HepG2 (cell line): Measurements from ENCODE around the gene TOMM22. TPM values are rescaled to one million over a fixed set of nuclear protein-coding genes. Genes with fewer than 3 reads are reported as not detected.

Experiments used
- CEBPG ChIP-seq: IDR thresholded peaks from 2 replicates; pipeline ENCODE4 v1.6.1; 2016
- EP300 ChIP-seq, 3 experiments: sonication (generic) in 1 of 3; formaldehyde crosslinking in 1 of 3; IDR thresholded peaks; 2 replicates each; pipeline versions ENCODE4 v1.5.1 to v1.6.1; 2011 to 2020; ENCODE audit warnings: low read depth in 2 of 3, low read length in 2 of 3, borderline replicate concordance in 1 of 3, improper control_type of control experiment in 1 of 3, mild to moderate bottlenecking in 1 of 3, missing genetic modification reagents in 1 of 3, moderate library complexity in 1 of 3
- FOXO1 ChIP-seq: sonication (generic); formaldehyde crosslinking; IDR thresholded peaks from 2 replicates; pipeline ENCODE4 v1.4.0; 2020; ENCODE audit warnings: missing genetic modification reagents
- HMGXB3 ChIP-seq: sonication (generic); formaldehyde crosslinking; IDR thresholded peaks from 2 replicates; pipeline ENCODE4 v1.4.0; 2020; ENCODE audit warnings: missing genetic modification reagents, borderline replicate concordance
- HNF4G ChIP-seq, 2 experiments: sonication (generic) in 1 of 2; formaldehyde crosslinking in 1 of 2; IDR thresholded peaks; 2 replicates each; pipeline versions ENCODE4 v1.4.0 to v1.6.1; 2011 to 2020; ENCODE audit warnings: borderline replicate concordance in 2 of 2, low read depth in 2 of 2, mild to moderate bottlenecking in 2 of 2, low read length in 1 of 2, missing genetic modification reagents in 1 of 2, moderate library complexity in 1 of 2
- HOXA3 ChIP-seq: sonication (generic); formaldehyde crosslinking; IDR thresholded peaks from 2 replicates; pipeline ENCODE4 v1.5.0; 2020; ENCODE audit warnings: missing genetic modification reagents
- MAF1 ChIP-seq: sonication (generic); formaldehyde crosslinking; IDR thresholded peaks from 2 replicates; pipeline ENCODE4 v1.5.0; 2020; ENCODE audit warnings: missing genetic modification reagents, borderline replicate concordance
- PLSCR1 ChIP-seq: sonication (generic); formaldehyde crosslinking; IDR thresholded peaks from 2 replicates; pipeline ENCODE4 v1.5.0; 2020; ENCODE audit warnings: missing genetic modification reagents, mild to moderate bottlenecking, borderline replicate concordance
- SOX6 ChIP-seq, 2 experiments: fragments of 450-650 bp in 1 of 2; sonication (generic) in 1 of 2; formaldehyde crosslinking in 1 of 2; IDR thresholded peaks; 2 replicates each; pipeline versions ENCODE4 v1.4.0 to v1.6.1; 2017 to 2020; ENCODE audit warnings: antibody characterized with exemption in 1 of 2, mild to moderate bottlenecking in 1 of 2, missing genetic modification reagents in 1 of 2
- SYNCRIP ChIP-seq: fragments of 200-400 bp; formaldehyde crosslinking; IDR thresholded peaks from 2 replicates; pipeline ENCODE4 v1.6.1; 2018; ENCODE audit warnings: mild to moderate bottlenecking, low read depth, low read length; ENCODE audit not compliant: insufficient read depth
- TFDP2 ChIP-seq: sonication (generic); formaldehyde crosslinking; IDR thresholded peaks from 2 replicates; pipeline ENCODE4 v1.4.0; 2020; ENCODE audit warnings: missing genetic modification reagents
- U2AF1 ChIP-seq: fragments of 200-400 bp; formaldehyde crosslinking; optimal IDR thresholded peaks from 2 replicates; pipeline ENCODE3; 2017; ENCODE audit warnings: mild to moderate bottlenecking, low read depth, low read length
- ZNF468 ChIP-seq: sonication (generic); formaldehyde crosslinking; IDR thresholded peaks from 2 replicates; pipeline ENCODE4 v1.8.0; 2022; ENCODE audit warnings: mild to moderate bottlenecking, moderate library complexity, missing genetic modification reagents
- ZNF678 ChIP-seq: sonication (generic); formaldehyde crosslinking; IDR thresholded peaks from 2 replicates; pipeline ENCODE4 v1.4.0; 2020; ENCODE audit warnings: mild to moderate bottlenecking, missing genetic modification reagents
- ZNF691 ChIP-seq: sonication (generic); formaldehyde crosslinking; IDR thresholded peaks from 2 replicates; pipeline ENCODE4 v1.4.0; 2020; ENCODE audit warnings: missing genetic modification reagents, low read depth, mild to moderate bottlenecking, borderline replicate concordance
- ZNF816 ChIP-seq: sonication (generic); formaldehyde crosslinking; IDR thresholded peaks from 2 replicates; pipeline ENCODE4 v1.8.0; 2022; ENCODE audit warnings: missing genetic modification reagents, mild to moderate bottlenecking, borderline replicate concordance
- polyA plus RNA-seq, 8 experiments: library from polyadenylated mRNA; depleted of rRNA in 3 of 8; stranded (reverse) in 7 of 8; unstranded in 1 of 8; fragments of >200 nt; fragmentation: Illumina TruSeq in 4 of 8; extraction: Trizol in 4 of 8; gene quantifications; 2 replicates each; pipeline versions ENCODE4 v1.2.1 to v1.2.3, GENCODE V29; 2011 to 2016; ENCODE audit warnings: low read depth in 4 of 8, missing spikeins in 1 of 8, mixed read lengths in 1 of 8; ENCODE audit not compliant: insufficient read depth in 1 of 8
- total RNA-seq, 5 experiments: library from RNA; depleted of rRNA; stranded (reverse); fragments of >200 nt; fragmentation: Illumina TruSeq; extraction: Trizol; gene quantifications; 2 replicates each; pipeline ENCODE4 v1.2.3, GENCODE V29; 2016; ENCODE audit warnings: low read depth in 1 of 5
- TF ChIP-seq, protein P1 (sequence below): sonication (generic); formaldehyde crosslinking; conservative IDR thresholded peaks from 2 replicates; pipeline ENCODE4 v1.4.0; 2020; ENCODE audit warnings: mild to moderate bottlenecking, missing genetic modification reagents, moderate library complexity

Gene TOMM22
- total and polyA plus RNA-seq, 2 of the 13 experiments (the other 11 are each of a cell fraction or from before 2014, with no cell fraction given): 46.9 to 118 TPM

GRCh38 chr22:38694049-38694448 is 12.3 kb downstream of the TOMM22 start (continued):
- TF ChIP-seq, protein P1, sequence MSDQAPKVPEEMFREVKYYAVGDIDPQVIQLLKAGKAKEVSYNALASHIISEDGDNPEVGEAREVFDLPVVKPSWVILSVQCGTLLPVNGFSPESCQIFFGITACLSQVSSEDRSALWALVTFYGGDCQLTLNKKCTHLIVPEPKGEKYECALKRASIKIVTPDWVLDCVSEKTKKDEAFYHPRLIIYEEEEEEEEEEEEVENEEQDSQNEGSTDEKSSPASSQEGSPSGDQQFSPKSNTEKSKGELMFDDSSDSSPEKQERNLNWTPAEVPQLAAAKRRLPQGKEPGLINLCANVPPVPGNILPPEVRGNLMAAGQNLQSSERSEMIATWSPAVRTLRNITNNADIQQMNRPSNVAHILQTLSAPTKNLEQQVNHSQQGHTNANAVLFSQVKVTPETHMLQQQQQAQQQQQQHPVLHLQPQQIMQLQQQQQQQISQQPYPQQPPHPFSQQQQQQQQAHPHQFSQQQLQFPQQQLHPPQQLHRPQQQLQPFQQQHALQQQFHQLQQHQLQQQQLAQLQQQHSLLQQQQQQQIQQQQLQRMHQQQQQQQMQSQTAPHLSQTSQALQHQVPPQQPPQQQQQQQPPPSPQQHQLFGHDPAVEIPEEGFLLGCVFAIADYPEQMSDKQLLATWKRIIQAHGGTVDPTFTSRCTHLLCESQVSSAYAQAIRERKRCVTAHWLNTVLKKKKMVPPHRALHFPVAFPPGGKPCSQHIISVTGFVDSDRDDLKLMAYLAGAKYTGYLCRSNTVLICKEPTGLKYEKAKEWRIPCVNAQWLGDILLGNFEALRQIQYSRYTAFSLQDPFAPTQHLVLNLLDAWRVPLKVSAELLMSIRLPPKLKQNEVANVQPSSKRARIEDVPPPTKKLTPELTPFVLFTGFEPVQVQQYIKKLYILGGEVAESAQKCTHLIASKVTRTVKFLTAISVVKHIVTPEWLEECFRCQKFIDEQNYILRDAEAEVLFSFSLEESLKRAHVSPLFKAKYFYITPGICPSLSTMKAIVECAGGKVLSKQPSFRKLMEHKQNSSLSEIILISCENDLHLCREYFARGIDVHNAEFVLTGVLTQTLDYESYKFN (CRISPR knock-in tag): peak; percentile 20; the same call in 1 of the 2 replicates
- TF ChIP-seq HNF4G (IDR thresholded peaks at IDR 0.05; ENCODE audit: borderline replicate concordance, low read depth, low read length) (0 out of 2 replicates have a peak, but pooled peaks have one; percentile 55), HNF4G (CRISPR knock-in tag; IDR thresholded peaks at IDR 0.05; ENCODE audit: borderline replicate concordance, low read depth) (no peak), TFDP2 (no peak), SYNCRIP (no peak), MAF1 (CRISPR knock-in tag) (no peak), ZNF816 (CRISPR knock-in tag) (no peak), CEBPG (CRISPR knock-in tag) (peak; percentile 22; the same call in 1 of the 2 replicates), U2AF1 (no peak), ZNF468 (no peak), ZNF678 (CRISPR knock-in tag) (no peak), ZNF691 (CRISPR knock-in tag) (no peak), HMGXB3 (CRISPR knock-in tag) (0 out of 2 replicates have a peak, but pooled peaks have one; percentile 30), HOXA3 (CRISPR knock-in tag) (peak; percentile 56), SOX6 (IDR thresholded peaks at IDR 0.05) (no peak), SOX6 (CRISPR knock-in tag; IDR thresholded peaks at IDR 0.05) (0 out of 2 replicates have a peak, but pooled peaks have one; percentile 28), PLSCR1 (no peak), FOXO1 (no peak), EP300 (IDR thresholded peaks at IDR 0.05; ENCODE audit: low read depth in 2 of 2, low read length in 2 of 2) (peak in 1 of 2 experiments; percentile 22; a peak in 1 of 4 replicates), EP300 (CRISPR knock-in tag; IDR thresholded peaks at IDR 0.05; ENCODE audit: borderline replicate concordance) (no peak; the same call in 1 of the 2 replicates)
